Measurements from ENCODE around the gene MAP3K7CL.
"Not testable (repeated sequence)": the region's sequence is repeated elsewhere in the genome, so short reads cannot be mapped to it uniquely, and the experiment has no call there.

MAP3K7CL gene

DNA sequence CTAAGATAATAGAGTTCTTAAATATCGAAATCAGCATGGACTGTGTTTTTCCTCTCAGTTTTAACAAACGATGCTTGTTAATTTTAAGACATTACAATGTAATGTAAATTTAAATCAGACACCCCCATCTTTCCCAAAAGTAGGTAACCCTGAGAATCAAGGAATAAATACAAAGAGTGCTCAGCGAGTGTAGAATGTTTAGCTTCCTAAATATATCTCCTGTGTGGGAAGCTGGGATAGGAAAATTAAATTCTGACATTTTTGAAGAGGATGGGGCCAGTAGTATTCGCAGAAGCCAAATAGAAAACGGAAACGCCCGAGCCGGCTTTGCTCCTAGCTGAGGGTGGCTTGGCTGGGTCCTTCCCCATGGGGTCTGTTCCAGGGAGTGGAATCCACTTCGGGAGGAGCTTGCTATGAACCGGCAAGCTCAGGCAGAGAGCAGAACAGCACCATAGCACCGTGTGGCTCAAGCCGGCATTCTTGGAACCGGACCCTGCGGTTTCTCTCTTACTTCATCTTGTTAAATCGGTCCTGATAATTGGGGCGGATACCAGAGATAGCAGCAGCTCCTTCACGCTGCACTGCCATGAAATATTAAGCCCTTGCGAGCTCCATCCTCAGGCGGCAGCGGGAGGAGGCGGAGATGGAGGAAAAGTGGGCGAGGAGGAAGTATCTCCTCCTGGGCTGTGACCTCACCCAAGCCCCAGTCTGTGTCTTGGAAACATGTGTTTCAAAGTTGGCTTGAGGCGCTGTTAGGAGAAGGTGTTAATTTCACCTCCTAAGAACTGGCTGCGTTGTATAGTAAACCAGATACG is 24.9 kb downstream of the MAP3K7CL start:
- no peak overlapping the region for H3K4me3 ChIP-seq (ENCODE audit: low read length)

DNA sequence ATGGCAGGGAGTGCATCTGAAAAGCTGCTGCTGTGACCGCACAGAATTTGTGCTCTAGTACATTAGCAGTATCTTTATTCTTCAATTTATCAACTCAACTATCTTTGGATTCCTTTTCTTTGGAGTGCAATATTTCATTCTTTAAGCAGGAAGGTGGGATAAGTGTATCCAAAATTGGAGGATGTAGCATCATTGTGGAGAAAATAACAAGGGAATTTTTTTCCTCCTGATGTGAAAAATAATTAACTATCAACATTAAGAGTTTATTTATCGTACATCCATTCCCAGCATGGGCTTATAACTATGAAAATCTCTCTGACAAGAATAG is 25.5 kb downstream of the MAP3K7CL start:
- DNase-seq (ENCODE audit: low read depth): no peak
- no peak overlapping the region for H3K4me3 ChIP-seq (ENCODE audit: low read length)
- TF ChIP-seq, protein P1, sequence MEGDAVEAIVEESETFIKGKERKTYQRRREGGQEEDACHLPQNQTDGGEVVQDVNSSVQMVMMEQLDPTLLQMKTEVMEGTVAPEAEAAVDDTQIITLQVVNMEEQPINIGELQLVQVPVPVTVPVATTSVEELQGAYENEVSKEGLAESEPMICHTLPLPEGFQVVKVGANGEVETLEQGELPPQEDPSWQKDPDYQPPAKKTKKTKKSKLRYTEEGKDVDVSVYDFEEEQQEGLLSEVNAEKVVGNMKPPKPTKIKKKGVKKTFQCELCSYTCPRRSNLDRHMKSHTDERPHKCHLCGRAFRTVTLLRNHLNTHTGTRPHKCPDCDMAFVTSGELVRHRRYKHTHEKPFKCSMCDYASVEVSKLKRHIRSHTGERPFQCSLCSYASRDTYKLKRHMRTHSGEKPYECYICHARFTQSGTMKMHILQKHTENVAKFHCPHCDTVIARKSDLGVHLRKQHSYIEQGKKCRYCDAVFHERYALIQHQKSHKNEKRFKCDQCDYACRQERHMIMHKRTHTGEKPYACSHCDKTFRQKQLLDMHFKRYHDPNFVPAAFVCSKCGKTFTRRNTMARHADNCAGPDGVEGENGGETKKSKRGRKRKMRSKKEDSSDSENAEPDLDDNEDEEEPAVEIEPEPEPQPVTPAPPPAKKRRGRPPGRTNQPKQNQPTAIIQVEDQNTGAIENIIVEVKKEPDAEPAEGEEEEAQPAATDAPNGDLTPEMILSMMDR (IDR thresholded peaks at IDR 0.05; ENCODE audit: insufficient read depth, low read depth, low read length, missing control alignments): no peak

More for the DNA sequence above, 24.9 kb downstream of the MAP3K7CL start:
- peak; percentile 63 for DNase-seq (ENCODE audit: low read depth)
- TF ChIP-seq, protein P1 (IDR thresholded peaks at IDR 0.05; ENCODE audit: insufficient read depth, low read depth, low read length, missing control alignments): peak; percentile 3

DNA sequence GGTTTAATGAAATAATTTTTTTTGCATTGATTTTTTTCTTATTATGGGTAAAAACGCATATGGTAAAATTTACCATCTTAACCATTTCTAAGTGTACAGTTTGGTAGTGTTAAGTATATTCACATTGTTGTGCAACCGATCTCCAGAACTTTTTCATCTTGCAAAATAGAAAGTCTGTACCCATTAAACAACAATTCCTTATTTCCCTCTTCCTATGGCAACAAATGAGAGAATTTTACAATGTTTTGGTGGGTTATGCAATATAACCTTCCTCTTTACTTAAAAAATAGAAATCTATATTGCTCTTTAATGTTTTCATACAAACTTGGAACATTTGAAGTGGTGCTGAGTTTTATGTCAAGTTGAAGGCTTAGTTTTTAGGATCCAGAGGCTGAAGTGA is 26.6 kb downstream of the MAP3K7CL start:
- no peak overlapping the region for H3K4me3 ChIP-seq (ENCODE audit: low read length)
- no peak for DNase-seq (ENCODE audit: low read depth)
- TF ChIP-seq, protein P1 (IDR thresholded peaks at IDR 0.05; ENCODE audit: insufficient read depth, low read depth, low read length, missing control alignments): no peak

DNA sequence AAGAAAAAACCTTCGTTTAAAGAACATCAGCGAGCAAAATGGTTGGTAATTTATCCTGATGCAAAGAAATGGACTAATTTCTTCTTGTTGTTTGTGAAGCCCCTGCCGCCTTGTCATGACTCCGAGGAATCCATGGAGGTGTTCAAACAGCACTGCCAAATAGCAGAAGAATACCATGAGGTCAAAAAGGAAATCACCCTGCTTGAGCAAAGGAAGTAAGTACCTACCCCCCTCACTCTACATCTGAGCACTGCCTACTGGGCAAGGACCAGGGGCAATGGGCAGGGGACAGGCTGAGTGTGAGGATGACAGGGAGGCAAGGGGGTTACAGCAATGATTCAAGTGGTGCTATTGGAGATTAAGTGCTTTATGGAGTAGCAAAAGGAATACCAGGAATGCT is 29.4 kb downstream of the MAP3K7CL start:
- H3K4me3 ChIP-seq (ENCODE audit: low read length): no peak overlapping the region
- DNase-seq (ENCODE audit: low read depth): no peak
- TF ChIP-seq, protein P1 (IDR thresholded peaks at IDR 0.05; ENCODE audit: insufficient read depth, low read depth, low read length, missing control alignments): no peak

DNA sequence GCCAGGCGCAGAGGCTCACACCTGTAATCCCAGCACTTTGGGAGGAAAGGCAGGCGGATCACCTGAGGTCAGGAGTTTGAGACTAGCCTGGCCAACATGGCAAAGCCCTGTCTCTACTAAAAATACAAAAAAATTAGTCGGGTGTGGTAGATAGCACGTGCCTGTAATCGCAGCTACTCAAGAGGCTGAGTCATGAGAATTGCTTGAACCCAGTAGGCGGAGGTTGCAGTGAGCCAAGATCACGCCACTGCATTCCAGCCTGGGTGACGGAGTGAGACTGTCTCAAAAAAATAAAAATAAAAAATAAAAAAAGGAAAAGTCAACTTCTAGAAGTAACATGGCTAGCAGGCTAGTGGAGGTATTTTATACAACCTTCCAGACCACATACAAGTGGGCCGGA is 32.4 kb downstream of the MAP3K7CL start:
- H3K4me3 ChIP-seq (ENCODE audit: low read length): not testable (repeated sequence)
- DNase-seq (ENCODE audit: low read depth): peak; percentile 85

DNA sequence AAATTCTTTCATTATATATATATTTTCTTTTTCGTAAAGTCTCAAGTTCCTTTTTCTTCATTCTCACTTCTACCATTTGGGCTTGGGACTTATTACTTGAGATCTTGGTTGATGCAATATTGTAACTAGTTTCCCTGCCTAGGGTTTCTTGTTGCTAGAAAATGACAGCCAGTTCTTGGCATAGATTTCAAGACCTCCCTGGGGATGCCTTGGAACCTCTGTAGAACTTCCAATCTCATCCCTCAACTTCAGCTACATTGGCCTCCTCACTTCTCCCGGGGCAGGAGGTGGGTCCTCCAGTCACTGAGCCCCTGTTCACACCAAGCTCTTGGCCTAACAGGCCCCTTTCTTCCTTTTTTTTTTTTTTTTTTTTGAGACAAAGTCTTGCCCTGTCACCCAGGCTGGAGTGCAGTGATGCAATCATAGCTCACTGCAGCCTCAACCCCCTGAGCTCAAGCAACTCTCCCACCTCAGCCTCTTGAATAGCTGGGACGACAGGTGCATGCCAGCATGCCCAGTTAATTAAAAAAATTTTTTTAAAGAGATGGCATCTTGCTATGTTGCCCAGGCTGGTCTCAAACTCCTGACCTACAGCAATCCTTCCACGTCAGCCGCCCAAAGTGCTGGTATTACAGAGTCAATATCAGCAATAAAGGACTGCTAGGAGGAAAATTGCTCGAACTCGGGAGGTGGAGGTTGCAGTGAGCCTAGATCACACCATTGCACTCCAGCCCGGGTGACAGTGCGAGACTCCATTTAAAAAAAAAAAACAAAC is 33.1 kb downstream of the MAP3K7CL start:
- H3K4me3 ChIP-seq (ENCODE audit: low read length): no peak overlapping the region
- DNase-seq (ENCODE audit: low read depth): no peak
- TF ChIP-seq, protein P1 (IDR thresholded peaks at IDR 0.05; ENCODE audit: insufficient read depth, low read depth, low read length, missing control alignments): no peak

DNA sequence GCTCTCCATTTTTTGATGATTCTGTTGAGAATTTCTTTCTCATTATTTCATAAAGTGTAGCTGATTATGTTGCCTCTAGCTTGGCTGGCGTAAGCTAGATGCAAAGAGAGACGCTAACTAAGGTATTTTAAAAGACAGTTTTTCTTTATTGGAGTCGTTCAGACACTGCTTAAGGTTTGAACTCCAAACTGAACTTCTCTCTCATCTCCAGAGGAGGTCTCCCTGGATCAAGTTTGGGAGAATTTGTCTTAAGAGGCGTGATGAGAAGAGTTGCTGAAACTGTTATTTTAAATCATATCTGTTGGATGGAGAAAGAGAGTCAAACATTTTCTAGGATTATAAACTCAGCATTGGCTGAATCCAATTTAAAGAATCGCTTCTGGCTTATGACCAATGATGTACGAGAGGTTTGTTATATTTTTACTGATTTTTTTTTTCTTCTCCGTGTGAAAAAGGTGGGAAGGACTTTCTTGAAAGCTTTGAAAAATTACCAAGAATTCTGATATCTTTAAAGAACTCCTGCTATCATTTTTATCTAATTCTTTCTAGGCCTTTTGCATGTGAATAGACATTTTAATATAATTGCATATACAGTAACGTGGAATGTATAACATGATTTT is 34.0 kb downstream of the MAP3K7CL start:
- DNase-seq (ENCODE audit: low read depth): peak; percentile 85
- TF ChIP-seq, protein P1 (IDR thresholded peaks at IDR 0.05; ENCODE audit: insufficient read depth, low read depth, low read length, missing control alignments): peak; percentile 89
- H3K4me3 ChIP-seq (ENCODE audit: low read length): no peak overlapping the region
